Measurements from ENCODE around the gene BMP6. TPM values are rescaled to one million over a fixed set of nuclear protein-coding genes. Genes with fewer than 3 reads are reported as not detected.

The BMP6 gene
- total and polyA plus RNA-seq, 2 experiments from 2014 or later, result 0.84 to 2.8 TPM

DNA sequence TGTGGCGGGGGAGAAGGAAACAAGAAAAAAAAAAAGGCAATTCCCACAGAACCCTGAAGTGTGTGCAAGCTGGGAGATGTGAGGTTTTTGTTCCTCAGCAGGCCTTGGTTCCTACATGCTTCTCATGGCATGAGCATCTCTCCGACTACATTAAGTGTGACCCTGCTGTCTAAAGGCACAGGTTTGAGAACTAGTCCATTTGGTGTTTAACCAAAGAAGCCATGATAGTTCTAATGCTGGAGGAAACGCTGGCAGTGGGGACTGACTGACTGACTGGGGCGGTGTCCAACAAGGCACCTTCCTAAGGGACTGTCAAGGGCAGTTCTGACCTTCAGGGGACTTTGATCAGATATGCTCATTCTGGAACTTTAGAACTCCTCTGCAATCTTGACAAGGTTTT lies 180.8 kb downstream of the BMP6 start:
- no peak for DNase-seq (ENCODE audit: low spot score)
- Histone ChIP-seq H4K20me1 (replicated peaks; ENCODE audit: insufficient read depth) (peaks cover 37% of the 10 kb centered on the region), H3F3A (replicated peaks; ENCODE audit: low read depth) (peaks cover 10% of the 10 kb centered on the region; the same call in 1 of the 2 replicates), H3K79me2 (replicated peaks; ENCODE audit: insufficient read depth) (peaks cover 61% of the 10 kb centered on the region), H3K4me1 (ENCODE audit: insufficient read depth) (peaks cover 14% of the 10 kb centered on the region; the same call in 1 of the 2 replicates), H3K9me2 (ENCODE audit: insufficient read depth) (no peaks in the 10 kb centered on the region), H3K4me3 (no peak overlapping the region), H3K27me3 (ENCODE audit: insufficient read depth) (peaks cover 3% of the 10 kb centered on the region; the same call in 1 of the 2 replicates), H2AFZ (no peak overlapping the region), H3K27ac (ENCODE audit: low read depth) (no peak overlapping the region), H3K4me2 (no peak overlapping the region), H3K36me3 (ENCODE audit: insufficient read depth) (peaks cover 7% of the 10 kb centered on the region; the same call in 1 of the 2 replicates)
- H3K9me3 Mint-ChIP-seq, result no peaks in the 10 kb centered on the region
- ATAC-seq, result no peak
- no peak for TF ChIP-seq STAT1 (IDR thresholded peaks at IDR 0.05; ENCODE audit: unreplicated experiment)
- H3K4me3 Mint-ChIP-seq, result no peak overlapping the region
- no peak overlapping the region for H3K27ac Mint-ChIP-seq
- H3K27me3 Mint-ChIP-seq (ENCODE audit: insufficient read depth, low read depth, poor library complexity), result no peaks in the 10 kb centered on the region
- peaks cover 38% of the 10 kb centered on the region for H3K36me3 Mint-ChIP-seq (ENCODE audit: low read depth)
- peaks cover 8% of the 10 kb centered on the region for H3K4me1 Mint-ChIP-seq

DNA sequence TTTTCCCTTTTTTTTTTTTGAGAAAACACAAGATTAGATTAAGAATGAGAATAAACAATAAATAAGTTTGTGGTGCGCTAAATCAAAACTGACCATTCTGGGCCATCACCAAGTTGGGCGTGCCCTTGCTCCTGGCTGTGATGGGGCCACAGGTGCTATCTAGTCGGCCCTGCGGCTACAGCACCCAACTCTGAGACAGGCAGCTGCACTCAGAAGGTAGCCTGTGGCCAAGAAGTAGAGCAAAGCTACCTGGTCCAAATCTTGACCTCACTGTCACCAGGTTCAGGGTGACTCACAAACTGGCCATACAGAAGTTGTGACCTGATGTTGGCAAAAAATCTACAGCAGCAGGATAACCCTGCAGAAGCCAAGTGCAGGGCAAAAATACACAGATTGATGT lies 181.3 kb downstream of the BMP6 start:
- Histone ChIP-seq H3K4me1 (ENCODE audit: insufficient read depth) (peaks cover 14% of the 10 kb centered on the region; the same call in 1 of the 2 replicates), H3K27ac (ENCODE audit: low read depth) (no peak overlapping the region), H3K36me3 (ENCODE audit: insufficient read depth) (peaks cover 7% of the 10 kb centered on the region; the same call in 1 of the 2 replicates), H3K79me2 (replicated peaks; ENCODE audit: insufficient read depth) (peaks cover 61% of the 10 kb centered on the region), H4K20me1 (replicated peaks; ENCODE audit: insufficient read depth) (peaks cover 33% of the 10 kb centered on the region), H2AFZ (no peak overlapping the region), H3F3A (replicated peaks; ENCODE audit: low read depth) (peaks cover 10% of the 10 kb centered on the region; the same call in 1 of the 2 replicates), H3K9me2 (ENCODE audit: insufficient read depth) (no peaks in the 10 kb centered on the region), H3K27me3 (ENCODE audit: insufficient read depth) (peaks cover 7% of the 10 kb centered on the region; the same call in 1 of the 2 replicates), H3K4me3 (no peak overlapping the region), H3K4me2 (no peak overlapping the region)
- H3K4me1 Mint-ChIP-seq, result peaks cover 8% of the 10 kb centered on the region
- H3K9me3 Mint-ChIP-seq, result no peaks in the 10 kb centered on the region
- H3K36me3 Mint-ChIP-seq (ENCODE audit: low read depth), result peaks cover 34% of the 10 kb centered on the region
- ATAC-seq (no peak), DNase-seq (ENCODE audit: low spot score) (no peak)
- TF ChIP-seq JUNB (IDR thresholded peaks at IDR 0.05; ENCODE audit: unreplicated experiment), result no peak
- TF ChIP-seq ZNF114 (CRISPR knock-in tag; IDR thresholded peaks at IDR 0.05), result no peak
- TF ChIP-seq ZNF331 (CRISPR knock-in tag; IDR thresholded peaks at IDR 0.05; ENCODE audit: low read depth), result no peak
- TF ChIP-seq, protein P1, sequence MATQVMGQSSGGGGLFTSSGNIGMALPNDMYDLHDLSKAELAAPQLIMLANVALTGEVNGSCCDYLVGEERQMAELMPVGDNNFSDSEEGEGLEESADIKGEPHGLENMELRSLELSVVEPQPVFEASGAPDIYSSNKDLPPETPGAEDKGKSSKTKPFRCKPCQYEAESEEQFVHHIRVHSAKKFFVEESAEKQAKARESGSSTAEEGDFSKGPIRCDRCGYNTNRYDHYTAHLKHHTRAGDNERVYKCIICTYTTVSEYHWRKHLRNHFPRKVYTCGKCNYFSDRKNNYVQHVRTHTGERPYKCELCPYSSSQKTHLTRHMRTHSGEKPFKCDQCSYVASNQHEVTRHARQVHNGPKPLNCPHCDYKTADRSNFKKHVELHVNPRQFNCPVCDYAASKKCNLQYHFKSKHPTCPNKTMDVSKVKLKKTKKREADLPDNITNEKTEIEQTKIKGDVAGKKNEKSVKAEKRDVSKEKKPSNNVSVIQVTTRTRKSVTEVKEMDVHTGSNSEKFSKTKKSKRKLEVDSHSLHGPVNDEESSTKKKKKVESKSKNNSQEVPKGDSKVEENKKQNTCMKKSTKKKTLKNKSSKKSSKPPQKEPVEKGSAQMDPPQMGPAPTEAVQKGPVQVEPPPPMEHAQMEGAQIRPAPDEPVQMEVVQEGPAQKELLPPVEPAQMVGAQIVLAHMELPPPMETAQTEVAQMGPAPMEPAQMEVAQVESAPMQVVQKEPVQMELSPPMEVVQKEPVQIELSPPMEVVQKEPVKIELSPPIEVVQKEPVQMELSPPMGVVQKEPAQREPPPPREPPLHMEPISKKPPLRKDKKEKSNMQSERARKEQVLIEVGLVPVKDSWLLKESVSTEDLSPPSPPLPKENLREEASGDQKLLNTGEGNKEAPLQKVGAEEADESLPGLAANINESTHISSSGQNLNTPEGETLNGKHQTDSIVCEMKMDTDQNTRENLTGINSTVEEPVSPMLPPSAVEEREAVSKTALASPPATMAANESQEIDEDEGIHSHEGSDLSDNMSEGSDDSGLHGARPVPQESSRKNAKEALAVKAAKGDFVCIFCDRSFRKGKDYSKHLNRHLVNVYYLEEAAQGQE (IDR thresholded peaks at IDR 0.05; ENCODE audit: unreplicated experiment), result no peak
- TF ChIP-seq CREB1 (CRISPR knock-in tag; IDR thresholded peaks at IDR 0.05; ENCODE audit: low read depth), result no peak
- no peak for TF ChIP-seq NANOG (IDR thresholded peaks at IDR 0.05; ENCODE audit: borderline replicate concordance)
- TF ChIP-seq POLR2AphosphoS5 (IDR thresholded peaks at IDR 0.05; ENCODE audit: low read depth), result no peak
- TF ChIP-seq, protein P2, sequence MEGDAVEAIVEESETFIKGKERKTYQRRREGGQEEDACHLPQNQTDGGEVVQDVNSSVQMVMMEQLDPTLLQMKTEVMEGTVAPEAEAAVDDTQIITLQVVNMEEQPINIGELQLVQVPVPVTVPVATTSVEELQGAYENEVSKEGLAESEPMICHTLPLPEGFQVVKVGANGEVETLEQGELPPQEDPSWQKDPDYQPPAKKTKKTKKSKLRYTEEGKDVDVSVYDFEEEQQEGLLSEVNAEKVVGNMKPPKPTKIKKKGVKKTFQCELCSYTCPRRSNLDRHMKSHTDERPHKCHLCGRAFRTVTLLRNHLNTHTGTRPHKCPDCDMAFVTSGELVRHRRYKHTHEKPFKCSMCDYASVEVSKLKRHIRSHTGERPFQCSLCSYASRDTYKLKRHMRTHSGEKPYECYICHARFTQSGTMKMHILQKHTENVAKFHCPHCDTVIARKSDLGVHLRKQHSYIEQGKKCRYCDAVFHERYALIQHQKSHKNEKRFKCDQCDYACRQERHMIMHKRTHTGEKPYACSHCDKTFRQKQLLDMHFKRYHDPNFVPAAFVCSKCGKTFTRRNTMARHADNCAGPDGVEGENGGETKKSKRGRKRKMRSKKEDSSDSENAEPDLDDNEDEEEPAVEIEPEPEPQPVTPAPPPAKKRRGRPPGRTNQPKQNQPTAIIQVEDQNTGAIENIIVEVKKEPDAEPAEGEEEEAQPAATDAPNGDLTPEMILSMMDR (conservative IDR thresholded peaks at IDR 0.05; ENCODE audit: low read depth in 2 of 2), result no peak
- TF ChIP-seq STAT1 (IDR thresholded peaks at IDR 0.05; ENCODE audit: unreplicated experiment), result no peak
- H3K27me3 Mint-ChIP-seq (ENCODE audit: insufficient read depth, low read depth, poor library complexity), result no peaks in the 10 kb centered on the region
- H3K27ac Mint-ChIP-seq, result no peak overlapping the region
- H3K4me3 Mint-ChIP-seq, result no peak overlapping the region
